Sciatic nerve (tissue), 2 donors: ENCODE data around the gene PSMA2. TPM values are rescaled to one million over a fixed set of nuclear protein-coding genes. Genes with fewer than 3 reads are reported as not detected.

ENCODE experiments used
- ATAC-seq: fragments of 200-7000 bp; cut with Tn5 transposase; one replicate; pipeline ENCODE4 v1.9.1; 2020; ENCODE audit warnings: mild to moderate bottlenecking, moderate library complexity
- DNase-seq: peaks from one replicate; pipeline ENCODE4 v3.0.0-alpha.2; 2020; ENCODE audit warnings: low spot score
- intact Hi-C: fragments of 100-400 bp; cut with DNase I; formaldehyde crosslinking; loops from one replicate; pipeline ENCODE4 v1.14.2; 2022
- total RNA-seq: library from RNA; stranded (reverse); fragmentation: NEBNext Ultra II Directional; extraction: Animal tissue kit (Norgen Biotek cat#: 25700); gene quantifications from one replicate; pipeline ENCODE4 v1.2.1, GENCODE V29; 2021
- donor health status: DM: no; HTN: no; CAD: no.
- donor health status: DM: no; HTN: no; CAD: no.

PSMA2 gene
- total RNA-seq: 48.4 TPM

DNA sequence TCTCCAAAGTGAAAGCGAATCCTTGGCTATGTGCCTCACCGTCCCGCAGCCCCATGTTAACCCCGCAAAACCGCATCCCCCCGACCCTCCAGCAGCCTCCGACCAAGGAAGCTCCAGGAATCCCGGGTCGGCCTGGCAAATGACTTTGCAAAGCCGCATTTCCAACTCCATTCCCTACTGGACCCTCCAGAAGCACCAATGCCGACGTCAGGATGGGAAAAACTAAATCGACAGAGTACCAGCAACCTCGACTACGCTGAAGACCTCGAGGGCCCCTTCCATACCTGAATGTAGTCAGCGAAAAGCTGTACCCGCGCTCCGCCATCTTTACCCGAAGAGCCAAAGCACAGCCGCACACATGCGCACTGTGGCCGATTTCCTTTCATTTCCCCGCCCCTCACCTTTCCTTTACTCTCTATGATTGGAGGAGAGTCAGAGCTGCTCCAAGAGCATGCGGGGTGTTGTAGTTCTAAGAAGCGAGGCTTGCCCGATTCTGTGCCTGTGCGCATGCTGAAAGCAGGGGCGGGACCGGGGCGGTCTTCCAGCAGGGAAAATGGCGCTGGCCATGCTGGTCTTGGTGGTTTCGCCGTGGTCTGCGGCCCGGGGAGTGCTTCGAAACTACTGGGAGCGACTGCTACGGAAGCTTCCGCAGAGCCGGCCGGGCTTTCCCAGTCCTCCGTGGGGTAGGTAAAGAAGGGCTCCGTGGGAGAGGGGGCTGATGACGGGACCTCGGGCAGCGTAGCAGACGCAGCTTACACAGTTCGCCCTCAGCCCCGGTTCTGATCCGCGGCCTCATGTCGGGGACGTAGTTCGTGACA is at the start of gene PSMA2, which contains the start of gene MRPL32:
Gene PSMA2, minus strand, starts transcription at position 341 of the 818 bp plus-strand sequence. Its CDS starts 16 bp downstream, at position 325.
Gene MRPL32, plus strand, starts transcription at position 543 of the 818 bp plus-strand sequence. Its CDS starts 11 bp downstream, at position 554.
- intact Hi-C loops: no loop called here
- DNase-seq (peak; percentile 95), ATAC-seq (peak; percentile 100)

DNA sequence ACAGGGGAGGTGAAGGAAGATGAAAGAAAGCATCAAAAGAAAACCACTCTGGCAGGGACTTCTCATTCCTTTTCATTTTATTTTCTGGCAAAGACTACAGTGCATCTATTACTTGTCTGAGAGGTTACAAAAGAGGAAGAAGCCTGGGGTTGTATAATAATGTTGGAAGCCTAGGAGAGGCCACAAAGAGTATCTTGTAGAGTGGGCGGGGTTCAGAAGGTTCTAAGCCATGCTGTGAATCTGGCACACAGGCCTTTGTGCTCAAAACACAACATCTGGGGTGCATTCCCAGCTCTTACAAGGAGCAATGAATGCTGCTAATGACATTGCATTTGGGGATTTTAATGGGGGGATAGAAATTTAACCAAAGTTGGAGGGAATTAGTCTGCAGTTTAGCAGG is 49.6 kb upstream of the PSMA2 start:
- DNase-seq (no peak), ATAC-seq (peak; percentile 28)
- intact Hi-C loops: no loop called here

DNA sequence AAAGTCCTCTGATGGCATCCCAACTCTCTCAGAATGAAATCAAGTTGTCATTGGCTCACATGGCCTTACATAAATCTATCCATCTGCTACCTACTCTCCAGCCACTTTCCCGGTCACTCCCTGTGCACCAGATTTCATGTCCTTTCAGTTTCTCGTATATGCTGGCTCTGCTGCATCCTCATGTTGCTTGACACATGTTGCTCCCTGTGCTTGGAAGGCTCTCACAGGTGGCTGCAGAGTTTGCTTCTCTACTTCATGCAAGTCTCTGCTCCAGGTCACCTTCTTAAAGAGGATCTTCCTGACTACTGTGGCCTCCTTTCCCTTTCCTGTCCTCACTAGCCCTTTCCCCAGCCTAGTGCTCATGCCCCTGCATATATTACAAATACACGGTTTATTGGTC is 48.5 kb upstream of the PSMA2 start:
- DNase-seq (no peak), ATAC-seq (no peak)
- intact Hi-C loops: no loop called here

DNA sequence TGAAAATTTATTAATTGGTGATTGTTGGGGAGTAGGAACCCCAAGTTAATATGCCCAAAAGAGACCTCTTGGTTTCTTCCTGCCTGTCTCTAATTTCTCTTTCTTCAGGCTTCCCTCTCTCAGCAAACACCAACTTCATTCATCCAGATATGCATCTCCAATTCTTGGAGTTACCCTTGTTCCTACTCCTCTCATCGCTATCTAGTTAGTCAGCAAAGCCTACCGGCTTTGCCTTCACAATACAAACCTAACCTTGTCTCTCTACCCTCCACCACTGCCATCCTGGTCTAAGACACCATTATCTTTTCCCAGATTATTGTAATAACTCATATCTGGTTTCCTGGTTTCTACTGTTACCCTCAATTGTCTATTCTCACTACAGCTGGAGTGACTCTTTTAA is 48.1 kb upstream of the PSMA2 start:
- ATAC-seq: no peak

DNA sequence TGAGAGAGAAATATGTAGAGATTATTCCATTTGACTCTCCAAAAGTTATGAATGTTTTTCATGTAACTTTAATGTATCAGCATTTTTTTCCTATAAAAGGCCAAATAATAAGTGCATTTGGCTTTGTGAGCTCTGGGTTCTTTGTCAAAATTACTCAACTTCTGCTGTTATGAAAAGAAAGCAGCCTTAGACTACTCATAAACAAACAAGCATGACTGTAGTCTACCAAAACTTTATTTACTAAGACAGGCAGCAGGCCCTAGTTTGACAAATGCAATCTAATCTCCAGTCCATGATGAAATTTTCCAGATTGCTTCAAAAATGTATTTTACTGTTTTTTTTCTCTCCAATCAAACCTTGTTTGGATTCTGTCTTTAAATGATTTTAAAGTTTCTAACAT is 46.5 kb upstream of the PSMA2 start:
- DNase-seq (no peak), ATAC-seq (no peak)
- intact Hi-C loops: no loop called here

More for the DNA sequence above, 48.1 kb upstream of the PSMA2 start:
- no peak for DNase-seq
- intact Hi-C loops: no loop called here

DNA sequence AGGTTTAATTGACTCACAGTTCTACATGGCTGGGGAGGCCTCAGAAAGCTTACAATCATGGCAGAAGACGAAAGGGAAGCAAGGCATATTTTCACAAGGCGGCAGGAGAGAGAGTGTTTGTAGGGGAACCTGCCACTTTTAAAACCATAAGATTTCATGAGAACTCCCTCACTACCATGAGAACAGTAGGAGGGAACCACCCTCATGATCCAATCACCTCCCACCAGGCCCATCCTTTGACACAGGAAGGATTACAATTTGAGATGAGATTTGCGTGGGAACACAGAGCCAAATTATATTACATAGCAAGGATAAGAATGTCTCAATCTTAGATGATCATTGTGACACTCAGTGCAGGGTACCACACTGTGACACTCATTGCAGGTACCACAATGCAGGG is 44.4 kb upstream of the PSMA2 start:
- ATAC-seq: no peak
- DNase-seq: no peak
- intact Hi-C loops: no loop called here

DNA sequence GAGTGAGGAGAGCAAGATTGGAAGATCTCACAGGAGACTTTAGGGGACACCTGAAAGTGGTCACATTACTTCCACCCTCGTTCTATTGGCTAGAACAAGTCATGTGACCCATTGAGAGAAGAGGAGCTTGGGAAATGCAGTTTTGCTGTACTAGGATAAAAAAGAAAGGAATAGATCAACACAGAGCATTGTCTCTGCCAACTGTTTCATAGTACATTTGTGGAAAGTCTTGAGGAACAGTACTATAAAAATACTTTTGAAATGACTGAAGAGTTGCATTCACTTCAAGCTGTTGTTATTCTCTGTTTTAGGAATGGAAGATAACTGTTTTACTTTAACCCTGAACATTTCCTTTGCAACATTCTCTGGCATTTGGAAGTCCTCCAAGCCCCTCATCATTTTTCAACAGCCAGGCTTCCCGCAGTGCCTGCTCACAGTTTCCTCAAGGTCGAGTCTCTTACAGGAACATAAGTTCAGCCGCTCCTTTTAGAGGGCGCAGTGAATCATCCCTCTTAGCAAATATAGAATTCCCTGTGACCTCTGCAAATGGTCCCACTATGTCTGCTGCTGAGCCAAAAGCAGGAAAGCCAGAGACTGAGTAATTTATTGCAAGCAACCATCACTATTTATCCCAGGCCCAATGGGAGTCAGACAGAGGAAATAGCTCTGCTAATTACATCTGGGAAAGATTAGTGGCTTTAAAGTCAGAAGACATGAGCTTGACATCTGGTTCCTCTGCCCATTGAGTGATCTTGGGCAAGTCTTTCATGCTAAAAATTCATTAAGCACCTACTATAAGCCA is 40.9 kb upstream of the PSMA2 start:
- peak; percentile 63 for DNase-seq
- ATAC-seq: peak; percentile 95
- intact Hi-C loops: no loop called here

DNA sequence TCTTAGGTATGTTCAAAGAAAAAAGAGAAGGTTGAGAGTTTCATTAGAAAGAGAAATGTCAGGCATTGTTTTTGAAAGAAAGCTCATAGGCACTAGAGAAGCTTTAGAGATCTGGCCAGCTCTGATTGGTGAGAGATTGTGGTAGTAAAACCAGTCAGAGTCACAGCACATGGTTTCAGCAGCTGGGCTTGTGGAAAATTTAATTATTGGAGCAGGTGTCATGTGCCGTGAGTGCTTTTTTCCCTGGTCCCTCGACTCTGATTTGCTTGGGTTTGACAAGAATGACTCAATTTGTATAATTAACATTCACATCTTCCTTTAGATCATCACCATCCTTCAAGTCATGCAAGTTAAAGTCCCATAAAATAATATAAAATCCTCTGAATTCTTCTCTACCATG is 35.4 kb upstream of the PSMA2 start:
- ATAC-seq (no peak), DNase-seq (no peak)
- intact Hi-C loops: loop anchor here (5.0 kb wide), 1 partner anchor 145 kb away; the partner anchor contains the start of gene HECW1

DNA sequence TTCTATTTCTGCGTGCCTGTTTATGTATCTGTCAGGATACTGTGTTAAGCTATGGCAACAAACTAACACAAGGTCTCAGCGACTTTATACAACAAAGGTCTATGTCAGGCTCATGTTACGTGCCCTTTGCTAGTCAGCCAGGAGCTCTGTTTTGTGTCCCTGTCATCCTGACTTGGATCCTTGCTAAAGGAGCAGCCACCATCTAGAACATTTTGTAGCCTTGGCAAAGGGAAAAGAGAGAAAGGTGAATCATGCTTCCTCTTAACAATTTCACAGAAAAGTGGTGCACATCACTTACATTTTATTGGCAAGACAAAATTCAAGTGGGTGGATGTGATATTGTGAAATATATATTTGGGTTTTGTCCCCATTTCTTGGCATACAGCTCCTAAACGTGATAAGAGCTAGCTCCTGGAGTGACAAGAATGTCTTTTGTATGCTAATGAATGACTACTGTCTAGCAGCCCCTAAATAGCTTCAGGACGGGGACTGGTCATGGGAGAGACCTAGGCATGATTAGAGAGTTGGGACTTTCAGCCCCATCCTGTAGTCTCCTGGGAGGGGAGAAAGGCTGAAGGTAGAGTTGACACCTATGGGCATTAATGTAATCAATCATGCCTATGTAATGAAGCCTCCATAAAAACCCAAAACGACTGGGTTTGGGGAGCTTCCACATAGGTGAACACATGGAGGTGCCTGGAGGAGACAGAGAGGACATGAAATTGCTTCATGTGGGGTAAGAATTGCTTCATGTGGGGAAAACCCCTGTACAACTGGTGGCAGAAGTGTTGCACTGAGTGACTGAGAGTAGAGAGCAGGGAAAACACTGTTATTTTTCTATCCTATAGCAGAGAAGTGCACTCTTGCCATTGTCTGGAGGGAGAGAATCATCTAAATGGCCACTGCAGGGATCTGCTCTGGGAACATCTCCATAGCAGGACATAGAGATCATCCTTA is 33.2 kb upstream of the PSMA2 start:
- ATAC-seq (no peak), DNase-seq (no peak)
- intact Hi-C loops: loop anchor here (5.0 kb wide), 1 partner anchor 147 kb away; the partner anchor contains the start of gene HECW1

DNA sequence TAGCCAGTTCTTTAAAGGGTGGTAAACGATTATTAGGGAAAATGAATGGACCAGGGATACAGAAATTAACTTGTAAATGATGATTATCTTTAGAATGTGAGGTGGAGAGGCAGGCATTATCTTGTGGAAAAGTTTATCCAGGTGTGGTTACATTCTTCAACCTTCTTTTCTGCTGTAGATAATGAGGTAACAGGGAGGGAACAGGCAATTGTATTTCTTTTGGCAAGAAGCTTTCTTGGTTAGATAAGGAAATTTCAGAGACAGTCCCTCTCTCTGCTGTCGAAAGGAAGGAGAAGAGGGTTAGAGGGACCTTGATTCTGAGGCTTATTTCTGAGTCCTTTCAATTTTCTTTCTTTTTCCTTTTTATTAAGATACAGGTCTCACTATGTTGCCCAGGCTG is 32.3 kb upstream of the PSMA2 start:
- DNase-seq (no peak), ATAC-seq (no peak)
- intact Hi-C loops: no loop called here

DNA sequence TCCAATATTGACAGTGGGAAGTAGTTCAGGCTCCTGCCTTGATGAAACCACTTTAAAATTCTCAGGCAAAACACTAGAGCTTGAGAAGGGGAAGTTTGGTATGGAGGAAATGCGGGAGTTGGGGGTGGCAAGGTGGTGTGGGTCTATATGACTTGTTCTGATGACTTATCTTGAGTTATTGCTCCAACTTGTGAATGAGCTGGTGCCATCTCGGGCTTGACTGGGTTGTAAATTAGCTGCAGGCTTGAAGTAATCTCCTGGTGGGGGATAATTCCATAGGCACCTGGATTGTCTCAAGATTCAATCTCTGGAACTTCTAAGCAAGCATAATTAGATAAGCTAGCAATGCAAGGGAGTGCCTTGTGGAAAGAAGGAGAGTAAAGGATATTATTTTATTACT is 29.2 kb upstream of the PSMA2 start:
- no peak for DNase-seq
- no peak for ATAC-seq
- intact Hi-C loops: no loop called here

DNA sequence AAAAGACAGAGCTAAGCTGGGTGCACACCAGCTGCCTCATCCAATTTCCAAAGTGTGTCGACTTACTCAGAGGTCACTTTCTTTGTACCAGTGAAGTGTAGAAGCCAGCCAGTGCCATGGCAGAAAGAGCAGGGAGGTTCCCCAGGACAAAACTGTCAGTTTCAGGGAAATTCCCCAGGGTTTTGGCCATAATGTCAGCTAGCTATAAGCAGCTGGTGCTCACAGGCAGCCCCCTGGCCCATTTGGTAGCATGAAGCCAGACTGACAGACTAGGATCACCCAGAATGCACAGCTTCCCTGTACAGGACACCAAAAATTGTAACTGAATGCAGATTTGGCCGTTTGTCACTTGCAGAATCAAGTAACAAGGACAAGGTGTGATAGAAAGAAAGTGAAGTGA is 28.8 kb upstream of the PSMA2 start:
- ATAC-seq: no peak
- DNase-seq: no peak
- intact Hi-C loops: no loop called here

DNA sequence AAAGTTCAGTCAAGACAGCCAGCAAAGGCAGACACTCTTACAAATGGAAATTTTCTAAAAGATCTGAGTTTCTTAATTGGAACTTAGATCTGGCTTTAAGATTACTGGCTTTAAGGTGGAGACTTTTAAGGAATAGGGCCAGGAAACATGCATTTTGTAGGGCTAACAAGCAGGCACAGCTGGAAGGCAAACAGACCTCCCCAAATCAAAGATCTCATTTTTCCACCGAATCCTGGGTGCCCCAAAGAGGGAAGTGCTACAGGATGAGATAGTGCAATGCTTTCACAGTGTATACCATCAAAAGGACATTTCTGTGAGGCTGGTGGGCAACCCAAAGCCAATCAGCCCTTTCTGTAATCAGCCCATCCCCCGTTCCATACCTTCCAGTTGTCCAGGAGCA is 27.6 kb upstream of the PSMA2 start:
- intact Hi-C loops: no loop called here
- no peak for ATAC-seq
- DNase-seq: no peak

DNA sequence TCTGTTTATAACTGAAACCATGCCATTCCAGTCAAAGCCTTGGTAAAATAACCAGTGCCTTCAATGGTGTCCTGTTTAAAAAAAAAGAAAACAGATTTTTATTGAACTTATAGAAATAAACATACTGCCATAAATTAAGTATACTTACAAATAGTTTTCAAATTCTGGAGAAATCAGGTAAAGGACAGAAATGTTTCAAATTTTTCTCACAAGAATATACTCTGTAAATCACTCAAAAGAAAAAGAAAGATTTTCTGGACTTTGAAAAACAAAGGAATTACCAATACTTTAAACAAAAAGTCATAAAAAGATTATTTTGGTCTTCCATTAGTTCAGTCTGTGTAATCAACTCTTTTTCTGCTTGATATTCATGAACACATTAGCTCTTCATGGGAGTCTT is 24.1 kb upstream of the PSMA2 start:
- intact Hi-C loops: no loop called here
- ATAC-seq (no peak), DNase-seq (no peak)

DNA sequence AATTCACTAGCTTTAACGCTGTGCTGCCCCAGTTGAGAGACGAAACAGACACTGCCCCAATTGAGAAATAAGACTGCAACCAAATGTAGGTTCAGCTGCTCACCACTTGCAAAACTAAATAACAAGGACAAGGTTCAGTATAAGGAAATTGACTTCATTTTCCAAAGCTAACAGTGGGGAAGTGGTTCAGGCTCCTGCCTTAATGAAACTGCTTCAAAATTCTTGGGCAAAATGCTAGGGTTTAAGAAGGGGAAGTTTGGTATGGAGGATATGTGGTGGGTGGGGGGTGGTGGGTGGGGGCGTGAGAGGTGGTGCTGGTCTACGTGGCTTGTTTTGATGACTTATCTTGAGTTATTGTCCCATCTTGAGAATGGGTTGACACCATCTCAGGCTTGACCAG is 22.0 kb upstream of the PSMA2 start:
- ATAC-seq (no peak), DNase-seq (no peak)
- intact Hi-C loops: no loop called here

DNA sequence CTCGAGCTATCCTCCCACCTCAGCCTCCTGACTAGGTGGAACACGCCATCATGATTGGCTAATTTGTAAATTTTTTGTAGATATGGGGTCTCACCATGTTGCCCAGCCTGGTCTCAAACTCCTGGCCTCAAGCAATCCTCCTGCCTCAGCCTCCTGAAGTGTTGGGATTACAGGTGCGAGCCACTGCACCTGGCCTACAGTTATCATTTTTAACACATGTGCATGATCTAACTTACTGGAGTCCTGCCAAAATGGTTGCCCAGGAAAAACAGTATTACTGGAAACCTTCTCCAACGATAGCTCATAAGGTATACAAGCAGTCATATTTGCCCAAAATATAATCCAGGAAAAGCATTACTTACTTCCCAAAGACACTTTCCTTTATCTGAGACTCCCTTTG is 20.4 kb upstream of the PSMA2 start:
- ATAC-seq (no peak), DNase-seq (no peak)
- intact Hi-C loops: no loop called here

DNA sequence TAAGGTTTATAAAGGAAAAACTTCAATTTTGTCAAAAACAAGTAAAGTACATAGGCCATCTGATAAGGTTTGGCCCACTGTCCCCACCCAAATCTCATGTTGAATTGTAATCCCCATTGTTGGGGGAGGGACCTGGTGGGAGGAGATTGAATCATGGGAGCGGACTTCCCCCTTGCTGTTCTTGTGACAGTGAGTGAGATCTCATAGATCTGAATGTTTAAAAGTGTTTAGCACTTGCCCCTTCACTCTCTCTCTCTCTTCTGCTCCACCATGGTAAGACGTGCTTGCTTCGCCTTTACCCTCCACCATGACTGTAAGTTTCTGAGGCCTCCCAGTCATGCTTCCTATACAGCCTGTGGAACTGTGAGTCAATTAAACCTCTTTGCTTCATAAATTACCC is 18.4 kb upstream of the PSMA2 start:
- DNase-seq (no peak), ATAC-seq (no peak)
- intact Hi-C loops: no loop called here

DNA sequence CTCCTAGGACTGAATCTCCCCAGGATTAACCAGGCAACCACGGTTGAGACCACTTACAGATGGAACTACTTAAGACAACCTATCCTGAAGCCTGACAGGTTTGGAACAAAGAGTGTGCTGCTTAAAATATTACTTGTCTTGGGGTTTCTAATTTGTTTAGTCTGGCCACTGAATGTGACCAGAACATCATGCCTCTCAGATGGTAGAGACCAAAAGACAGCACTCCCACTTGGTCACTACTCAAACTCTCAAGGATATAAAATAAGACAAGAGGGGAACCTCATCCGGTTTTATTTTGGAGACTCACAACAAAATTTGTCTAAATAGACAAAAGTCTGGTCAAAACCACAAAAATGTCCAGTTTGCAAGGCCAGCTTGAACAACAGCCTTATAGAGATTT is 15.5 kb upstream of the PSMA2 start:
- intact Hi-C loops: no loop called here
- DNase-seq (no peak), ATAC-seq (no peak)

DNA sequence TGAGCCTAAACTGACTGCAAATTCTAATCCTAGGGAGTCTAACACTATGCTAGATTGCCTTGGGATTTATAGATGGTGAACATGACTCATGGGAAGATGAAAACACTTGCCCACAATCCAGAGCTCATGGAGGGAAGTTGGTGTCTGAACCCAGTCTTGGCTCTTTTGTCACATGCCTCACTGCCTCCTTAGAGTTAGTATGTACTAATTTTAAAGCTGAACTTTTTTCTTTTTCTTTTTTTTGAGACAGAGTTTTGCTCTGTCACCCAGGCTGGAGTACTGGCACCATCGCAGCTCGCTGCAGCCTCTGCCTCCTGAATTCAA is 14.6 kb upstream of the PSMA2 start:
- ATAC-seq: no peak
- DNase-seq: no peak
- intact Hi-C loops: no loop called here
